H1 (cell line): Measurements from ENCODE around the gene CELF6. TPM values are rescaled to one million over a fixed set of nuclear protein-coding genes. Genes with fewer than 3 reads are reported as not detected.

ENCODE experiments used
- CTCF ChIA-PET: fragments of 300-600 bp; sonication (Branson Sonifier 250); formaldehyde crosslinking; loops from one replicate; lab custom pipeline; 2021; ENCODE audit not compliant: partially characterized antibody; lab: Charles Lee
- POLR2A ChIA-PET: fragments of 300-600 bp; sonication (Branson Sonifier 250); formaldehyde crosslinking; loops from one replicate; lab custom pipeline; 2021; ENCODE audit warnings: inconsistent platforms; ENCODE audit not compliant: partially characterized antibody; lab: Charles Lee
- DNase-seq, 2 experiments: peaks; one replicate each; pipeline versions ENCODE4 v3.0.0 to v3.0.0-alpha.2; 2010 to 2022; ENCODE audit warnings: low spot score in 2 of 2, low read depth in 1 of 2, mixed read lengths in 1 of 2
- FAIRE-seq: peaks from 2 replicates; lab custom pipeline; 2011; peaks lifted over from hg19 to GRCh38; lab: Jason Lieb, UNC
- H2AFZ ChIP-seq: 2 replicates; pipeline ENCODE4 v1.8.1; 2012; ENCODE audit warnings: low read length, inconsistent platforms
- H2AK5ac ChIP-seq: 2 replicates; pipeline ENCODE4 v1.6.1; 2013; ENCODE audit warnings: low read depth, low read length
- H2BK120ac ChIP-seq: replicated peaks from 2 replicates; pipeline ENCODE3; 2013; ENCODE audit warnings: low read depth, low read length, inconsistent platforms
- H2BK12ac ChIP-seq: 2 replicates; pipeline ENCODE4 v1.6.1; 2013; ENCODE audit warnings: low read depth, low read length
- H2BK15ac ChIP-seq: 2 replicates; pipeline ENCODE4 v1.6.1; 2013; ENCODE audit warnings: low read length
- H2BK20ac ChIP-seq: 2 replicates; pipeline ENCODE4 v1.6.1; 2013; ENCODE audit warnings: low read length
- H2BK5ac ChIP-seq: 2 replicates; pipeline ENCODE4 v1.6.1; 2013; ENCODE audit warnings: low read depth, low read length
- H3K14ac ChIP-seq: 2 replicates; pipeline ENCODE4 v1.6.1; 2013; ENCODE audit warnings: inconsistent platforms; ENCODE audit not compliant: insufficient read length
- H3K18ac ChIP-seq: 2 replicates; pipeline ENCODE4 v1.6.1; 2013; ENCODE audit warnings: low read length; ENCODE audit errors: extremely low read depth
- H3K23ac ChIP-seq: 2 replicates; pipeline ENCODE4 v1.6.1; 2013; ENCODE audit warnings: inconsistent platforms; ENCODE audit not compliant: insufficient read length
- H3K23me2 ChIP-seq: 2 replicates; pipeline ENCODE4 v1.6.1; 2013; ENCODE audit warnings: low read depth, low read length
- H3K27ac ChIP-seq: 2 replicates; pipeline ENCODE4 v1.6.1; 2011; ENCODE audit warnings: low read depth, low read length, inconsistent platforms
- H3K27me3 ChIP-seq, 4 experiments: replicated peaks in 1 of 4; 1 replicate in 1 of 4; 2 replicates in 3 of 4; pipeline versions ENCODE4 v1.6.1 to v1.8.1; 2011 to 2013; ENCODE audit warnings: low read length in 3 of 4, mild to moderate bottlenecking in 3 of 4, inconsistent platforms in 2 of 4, mixed read lengths in 2 of 4, moderate library complexity in 1 of 4; ENCODE audit not compliant: control insufficient read depth in 3 of 4, insufficient read depth in 3 of 4; ENCODE audit errors: extremely low read depth in 1 of 4
- H3K36me3 ChIP-seq, 4 experiments: 2 replicates each; pipeline versions ENCODE4 v1.6.1 to v1.8.1; 2011 to 2013; ENCODE audit warnings: mild to moderate bottlenecking in 4 of 4, low read length in 3 of 4, moderate library complexity in 2 of 4, control low read depth in 1 of 4, inconsistent platforms in 1 of 4; ENCODE audit not compliant: insufficient read depth in 4 of 4, control insufficient read depth in 2 of 4
- H3K4ac ChIP-seq: replicated peaks from 2 replicates; pipeline ENCODE3; 2013; ENCODE audit warnings: low read length, low read depth, mixed read lengths, inconsistent platforms; ENCODE audit not compliant: insufficient read length
- H3K4me1 ChIP-seq, 4 experiments: replicated peaks in 1 of 4; 1 replicate in 1 of 4; 2 replicates in 3 of 4; pipeline versions ENCODE4 v1.6.1 to v1.8.1; 2011 to 2013; ENCODE audit warnings: low read length in 3 of 4, inconsistent platforms in 2 of 4, mixed read lengths in 1 of 4; ENCODE audit not compliant: insufficient read depth in 4 of 4, control insufficient read depth in 3 of 4
- H3K4me2 ChIP-seq, 2 experiments: 2 replicates each; pipeline versions ENCODE4 v1.6.1 to v1.8.1; 2011 to 2013; ENCODE audit warnings: low read depth in 2 of 2, low read length in 2 of 2, control low read depth in 1 of 2, inconsistent platforms in 1 of 2, mild to moderate bottlenecking in 1 of 2; ENCODE audit not compliant: insufficient read depth in 1 of 2
- H3K4me3 ChIP-seq, 4 experiments: fragments of 200-600, 300-600 bp in 1 of 4; sonication (generic), shearing (Covaris generic), sonication (Bioruptor Twin) in 1 of 4; 2 replicates each; pipeline versions ENCODE4 v1.5.1 to v1.8.1; 2011 to 2016; ENCODE audit warnings: low read length in 4 of 4, low read depth in 3 of 4, control low read depth in 2 of 4, inconsistent platforms in 2 of 4, mild to moderate bottlenecking in 2 of 4, mixed read lengths in 1 of 4, moderate library complexity in 1 of 4; ENCODE audit not compliant: insufficient read depth in 2 of 4; ENCODE audit errors: extremely low read depth in 1 of 4
- H3K56ac ChIP-seq: replicated peaks from 2 replicates; pipeline ENCODE3; 2013; ENCODE audit warnings: low read depth, mild to moderate bottlenecking, mixed read lengths, low read length, inconsistent platforms; ENCODE audit not compliant: insufficient read length
- H3K79me1 ChIP-seq: 2 replicates; pipeline ENCODE4 v1.6.1; 2013; ENCODE audit warnings: low read depth, low read length, control low read depth
- H3K79me2 ChIP-seq, 2 experiments: 2 replicates each; pipeline versions ENCODE4 v1.6.1 to v1.8.1; 2012 to 2013; ENCODE audit warnings: low read length in 2 of 2, mild to moderate bottlenecking in 2 of 2, inconsistent platforms in 1 of 2; ENCODE audit not compliant: insufficient read depth in 2 of 2, control insufficient read depth in 1 of 2
- H3K9ac ChIP-seq, 4 experiments: replicated peaks in 1 of 4; 1 replicate in 1 of 4; 2 replicates in 3 of 4; pipeline versions ENCODE4 v1.6.1 to v1.8.1; 2011 to 2013; ENCODE audit warnings: low read depth in 3 of 4, low read length in 3 of 4, control low read depth in 2 of 4, mild to moderate bottlenecking in 2 of 4, moderate library complexity in 2 of 4, inconsistent platforms in 1 of 4; ENCODE audit errors: extremely low read depth in 1 of 4
- H3K9me3 ChIP-seq, 2 experiments: 2 replicates each; pipeline versions ENCODE4 v1.6.1 to v1.8.1; 2012 to 2013; ENCODE audit warnings: mild to moderate bottlenecking in 2 of 2, moderate library complexity in 2 of 2, control low read depth in 1 of 2, inconsistent platforms in 1 of 2, low read depth in 1 of 2, low read length in 1 of 2, mixed read lengths in 1 of 2; ENCODE audit not compliant: insufficient read depth in 2 of 2
- H4K20me1 ChIP-seq, 2 experiments: replicated peaks in 1 of 2; 2 replicates each; pipeline versions ENCODE3 to v1.8.1; 2011 to 2013; ENCODE audit warnings: inconsistent platforms in 2 of 2, low read length in 2 of 2, mild to moderate bottlenecking in 1 of 2; ENCODE audit not compliant: insufficient read depth in 2 of 2, control insufficient read depth in 1 of 2
- H4K5ac ChIP-seq: 2 replicates; pipeline ENCODE4 v1.6.1; 2013; ENCODE audit warnings: low read length, low read depth, mixed read lengths, inconsistent platforms; ENCODE audit not compliant: insufficient read length
- H4K8ac ChIP-seq: 2 replicates; pipeline ENCODE4 v1.8.0; 2013; ENCODE audit warnings: mild to moderate bottlenecking, moderate library complexity, low read length, inconsistent platforms; ENCODE audit not compliant: insufficient read depth; ENCODE audit errors: extremely low read depth
- H4K91ac ChIP-seq: replicated peaks from 2 replicates; pipeline ENCODE3; 2013; ENCODE audit warnings: low read length, mixed read lengths, inconsistent platforms; ENCODE audit not compliant: insufficient read length
- BRCA1 ChIP-seq: IDR thresholded peaks from 2 replicates; pipeline ENCODE4 v1.6.1; 2012; ENCODE audit warnings: low read depth, low read length, improper control_type of control experiment
- CEBPB ChIP-seq: IDR thresholded peaks from 2 replicates; pipeline ENCODE4 v1.6.1; 2012; ENCODE audit warnings: low read depth, low read length
- CREB1 ChIP-seq: IDR thresholded peaks from 2 replicates; pipeline ENCODE4 v1.6.1; 2012; ENCODE audit warnings: inconsistent platforms
- EGR1 ChIP-seq: IDR thresholded peaks from 2 replicates; pipeline ENCODE4 v1.6.1; 2011; ENCODE audit warnings: low read depth, low read length, borderline replicate concordance
- KDM5A ChIP-seq: fragments of 200-600 bp; IDR thresholded peaks from 2 replicates; pipeline ENCODE4 v1.7.1; 2012; ENCODE audit warnings: mild to moderate bottlenecking, low read length, inconsistent platforms, mixed read lengths
- NANOG ChIP-seq: IDR thresholded peaks from 2 replicates; pipeline ENCODE4 v1.6.1; 2011; ENCODE audit warnings: low read length, low read depth, mild to moderate bottlenecking, inconsistent platforms; ENCODE audit not compliant: insufficient read depth, poor library complexity, severe bottlenecking
- SIRT6 ChIP-seq: IDR thresholded peaks from one replicate; pipeline ENCODE4 v1.7.1; 2012; ENCODE audit warnings: low read length, inconsistent platforms
- SIX5 ChIP-seq: IDR thresholded peaks from 2 replicates; pipeline ENCODE4 v1.6.1; 2011; ENCODE audit warnings: mild to moderate bottlenecking, low read depth, low read length
- SP4 ChIP-seq: IDR thresholded peaks from 2 replicates; pipeline ENCODE4 v1.6.1; 2012; ENCODE audit warnings: low read length, inconsistent platforms
- SRF ChIP-seq: IDR thresholded peaks from 2 replicates; pipeline ENCODE4 v1.6.1; 2011; ENCODE audit warnings: mild to moderate bottlenecking, low read depth, low read length, moderate library complexity
- SUZ12 ChIP-seq: fragments of 200-600 bp; sonication (generic); IDR thresholded peaks from 2 replicates; pipeline ENCODE4 v1.6.1; 2012; ENCODE audit warnings: mild to moderate bottlenecking, inconsistent platforms, low read length, moderate library complexity, mixed read lengths
- TAF1 ChIP-seq: IDR thresholded peaks from 2 replicates; pipeline ENCODE4 v1.6.1; 2011; ENCODE audit warnings: mild to moderate bottlenecking, low read depth, low read length
- TBP ChIP-seq: IDR thresholded peaks from 2 replicates; pipeline ENCODE4 v1.6.1; 2011; ENCODE audit warnings: low read depth, low read length, improper control_type of control experiment
- TEAD4 ChIP-seq: IDR thresholded peaks from 2 replicates; pipeline ENCODE4 v1.6.1; 2012; ENCODE audit warnings: low read depth, low read length, inconsistent platforms, mixed read lengths
- WGBS, 2 experiments: shearing (Covaris generic) in 1 of 2; methylation state at CpG; one replicate each; pipeline versions ENCODE4 v1.1.6 to v1.1.7; 2013 to 2015; ENCODE audit warnings: low lambda C conversion rate in 2 of 2, mixed read lengths in 2 of 2, inconsistent platforms in 1 of 2, low coverage in 1 of 2, missing lambda C conversion rate in 1 of 2; ENCODE audit not compliant: insufficient replicate concordance in 2 of 2, insufficient coverage in 1 of 2, insufficient read length in 1 of 2; ENCODE audit errors: extremely low coverage in 1 of 2, missing lambda C conversion rate in 1 of 2; 5-methylcytosine and 5-hydroxymethylcytosine counted together
- polyA plus RNA-seq, 7 experiments: library from polyadenylated mRNA; depleted of rRNA in 3 of 7; stranded (reverse) in 5 of 7; unstranded in 2 of 7; fragments of >200 nt in 5 of 7; fragments of 200-250 nt in 2 of 7; gene quantifications; 1 replicate in 5 of 7; 2 replicates in 1 of 7; 4 replicates in 1 of 7; pipeline versions ENCODE4 v1.2.1 to v1.2.3, GENCODE V29; 2011 to 2013; ENCODE audit warnings: missing spikeins in 2 of 7, mixed read lengths in 2 of 7
- total RNA-seq: library from RNA; stranded (reverse); fragmentation: NEBNext Ultra II Directional; extraction: Animal tissue kit (Norgen Biotek cat#: 25700); gene quantifications from 2 replicates; pipeline ENCODE4 v1.2.1, GENCODE V29; 2021

Gene CELF6
- total and polyA plus RNA-seq, 2 of the 8 experiments (the other 6 are each of a cell fraction or from before 2014, with no cell fraction given): 0.09 to 0.19 TPM

GRCh38 chr15:72278737-72279136 lies 41.2 kb downstream of the CELF6 start:
- H3K27ac ChIP-seq: no peak overlapping the region
- H2BK5ac ChIP-seq: no peak overlapping the region
- H3K79me1 ChIP-seq: no peaks in the 10 kb centered on the region
- H2BK120ac ChIP-seq: no peak overlapping the region
- H3K23me2 ChIP-seq: no peaks in the 10 kb centered on the region
- H3K9ac ChIP-seq: no peak overlapping the region
- no peak overlapping the region for H3K4ac ChIP-seq
- no peak overlapping the region for H3K23ac ChIP-seq
- no peak overlapping the region for H2BK15ac ChIP-seq
- H4K5ac ChIP-seq: no peak overlapping the region
- DNase-seq (no peak), FAIRE-seq (no peak)
- ChIA-PET CTCF (interaction anchor here (1.0 to 2.6 kb wide), 4 partner anchors 8 to 400 kb away, joined by 3 to 20 read pairs (median 4); no protein-coding TSS in a partner anchor), POLR2A (no interaction called here)
- WGBS, 2 experiments: 92% methylated on average over 1 of the region's 1 CpG; no CpG with 5 or more reads in 1 of the 2 experiments
- no peak overlapping the region for H3K14ac ChIP-seq
- H3K56ac ChIP-seq: no peak overlapping the region
- no peaks in the 10 kb centered on the region for H3K4me1 ChIP-seq
- no peaks in the 10 kb centered on the region for H3K36me3 ChIP-seq
- TF ChIP-seq SIX5 (no peak), BRCA1 (no peak), KDM5A (no peak), TAF1 (no peak), SUZ12 (no peak), CEBPB (no peak), TEAD4 (no peak), NANOG (no peak), SIRT6 (no peak), CREB1 (no peak), SRF (no peak), EGR1 (no peak), TBP (no peak), SP4 (no peak)
- H3K4me2 ChIP-seq: no peak overlapping the region
- no peak overlapping the region for H2AK5ac ChIP-seq
- no peak overlapping the region for H3K18ac ChIP-seq
- no peak overlapping the region for H2BK12ac ChIP-seq
- no peak overlapping the region for H3K4me3 ChIP-seq
- no peak overlapping the region for H4K91ac ChIP-seq
- H3K79me2 ChIP-seq: no peaks in the 10 kb centered on the region
- no peak overlapping the region for H2AFZ ChIP-seq
- no peak overlapping the region for H4K8ac ChIP-seq
- no peak overlapping the region for H2BK20ac ChIP-seq
- H3K27me3 ChIP-seq: peaks cover 0 to 3% (median 0%) of the 10 kb centered on the region in 4 experiments; a peak in 2 of 7 replicates
- no peaks in the 10 kb centered on the region for H4K20me1 ChIP-seq
- H3K9me3 ChIP-seq: no peaks in the 10 kb centered on the region
